ENCODE data around the gene ZNF710.

Gene ZNF710

GRCh38 chr15:90080818-90081393, 79.8 kb downstream of the ZNF710 start:
- no peak for DNase-seq (ENCODE audit: low read depth in 1 of 2, low spot score in 1 of 2)
- no peaks in the 10 kb centered on the region for H3K27me3 ChIP-seq (ENCODE audit: insufficient read depth, poor library complexity, severe bottlenecking)
- no peak overlapping the region for H3K4me3 ChIP-seq (replicated peaks; ENCODE audit: insufficient read depth, low read length)
- no peak overlapping the region for H3K27ac ChIP-seq (replicated peaks)
- no peak for TF ChIP-seq POLR2AphosphoS5 (IDR thresholded peaks at IDR 0.05; ENCODE audit: low read depth)
- no peak for TF ChIP-seq GABPA (IDR thresholded peaks at IDR 0.05; ENCODE audit: low read depth)
- TF ChIP-seq REST (IDR thresholded peaks at IDR 0.05; ENCODE audit: insufficient replicate concordance, low read depth), result no peak
- no peak for TF ChIP-seq CTCF (IDR thresholded peaks at IDR 0.05; ENCODE audit: insufficient read depth, low read length)
- no peak for TF ChIP-seq SPI1 (IDR thresholded peaks at IDR 0.05; ENCODE audit: borderline replicate concordance, low read depth)

- no peak for DNase-seq (ENCODE audit: low read depth in 1 of 2, low spot score in 1 of 2)
- peak; percentile 16 for TF ChIP-seq POLR2AphosphoS5 (IDR thresholded peaks at IDR 0.05; ENCODE audit: low read depth)
- no peak for TF ChIP-seq GABPA (IDR thresholded peaks at IDR 0.05; ENCODE audit: low read depth)
- TF ChIP-seq CTCF (IDR thresholded peaks at IDR 0.05; ENCODE audit: insufficient read depth, low read length), result no peak
- no peak for TF ChIP-seq REST (IDR thresholded peaks at IDR 0.05; ENCODE audit: insufficient replicate concordance, low read depth)
- no peak for TF ChIP-seq SPI1 (IDR thresholded peaks at IDR 0.05; ENCODE audit: borderline replicate concordance, low read depth)
- no peak overlapping the region for H3K27ac ChIP-seq (replicated peaks)
- H3K4me3 ChIP-seq (replicated peaks; ENCODE audit: insufficient read depth, low read length), result no peak overlapping the region
- no peaks in the 10 kb centered on the region for H3K27me3 ChIP-seq (ENCODE audit: insufficient read depth, poor library complexity, severe bottlenecking)
These were observed 81.1 kb downstream of the ZNF710 start for GRCh38 chr15:90082140-90082715.

- TF ChIP-seq REST (IDR thresholded peaks at IDR 0.05; ENCODE audit: insufficient replicate concordance, low read depth), result no peak
- TF ChIP-seq POLR2AphosphoS5 (IDR thresholded peaks at IDR 0.05; ENCODE audit: low read depth), result no peak
- TF ChIP-seq CTCF (IDR thresholded peaks at IDR 0.05; ENCODE audit: insufficient read depth, low read length), result no peak
- TF ChIP-seq SPI1 (IDR thresholded peaks at IDR 0.05; ENCODE audit: borderline replicate concordance, low read depth), result no peak
- TF ChIP-seq GABPA (IDR thresholded peaks at IDR 0.05; ENCODE audit: low read depth), result no peak
- Histone ChIP-seq H3K4me3 (replicated peaks; ENCODE audit: insufficient read depth, low read length) (no peak overlapping the region), H3K27ac (replicated peaks) (no peak overlapping the region), H3K27me3 (ENCODE audit: insufficient read depth, poor library complexity, severe bottlenecking) (no peaks in the 10 kb centered on the region)
- DNase-seq (ENCODE audit: low read depth in 1 of 2, low spot score in 1 of 2), result no peak
These were observed 82.3 kb downstream of the ZNF710 start for GRCh38 chr15:90083419-90083818.

All from HL-60 (cell line).